ENCODE data around the gene ASTN2.

GRCh38 chr9:116721411-116721810 is 693.4 kb downstream of the ASTN2 start:
- TF ChIP-seq CTCF (conservative IDR thresholded peaks at IDR 0.05 in 1 of 2, IDR thresholded peaks at IDR 0.05 in 1 of 2; ENCODE audit: extremely low read depth in 1 of 2, insufficient read depth in 1 of 2, low read depth in 1 of 2, low read length in 2 of 2), result no peak
- TF ChIP-seq EZH2 (IDR thresholded peaks at IDR 0.05; ENCODE audit: borderline replicate concordance, low read length), result no peak
